Right lobe of liver (tissue), 6 donors: ENCODE results near the gene PCLAF. TPM values are rescaled to one million over a fixed set of nuclear protein-coding genes. Genes with fewer than 3 reads are reported as not detected.

Source experiments
- ATAC-seq, 4 donors: fragments of 200-7000 bp; cut with Tn5 transposase; one replicate each; pipeline ENCODE4 v1.9.1; 2020; ENCODE audit warnings: mild to moderate bottlenecking in 4 of 4, moderate library complexity in 4 of 4
- DNase-seq, 3 donors: peaks; one replicate each; pipeline ENCODE4 v3.0.0-alpha.2; 2020
- H3K27ac ChIP-seq, 3 donors: fragments of 200-600 bp; one replicate each; pipeline ENCODE4 v1.8.0; 2022
- H3K27me3 ChIP-seq, 2 donors: fragments of 200-600 bp; one replicate each; pipeline ENCODE4 v1.8.0; 2022
- H3K36me3 ChIP-seq, 4 donors: fragments of 200-600 bp; sonication (generic) in 1 of 4; one replicate each; pipeline versions ENCODE4 v1.5.1 to v1.8.0; 2017 to 2022; ENCODE audit warnings: control low read depth in 1 of 4
- H3K4me1 ChIP-seq, 4 donors: fragments of 200-600 bp; sonication (generic) in 1 of 4; one replicate each; pipeline versions ENCODE4 v1.5.1 to v1.8.0; 2017 to 2022; ENCODE audit warnings: control low read depth in 1 of 4
- H3K4me3 ChIP-seq, 3 donors: fragments of 200-600 bp; one replicate each; pipeline ENCODE4 v1.8.0; 2022
- H3K9me3 ChIP-seq, 4 donors: fragments of 200-600 bp; sonication (generic) in 1 of 4; one replicate each; pipeline versions ENCODE4 v1.5.1 to v1.8.0; 2017 to 2022; ENCODE audit warnings: control low read depth in 1 of 4
- CTCF ChIP-seq, 4 donors: fragments of 200-600 bp in 3 of 4; fragments of 450-650 bp in 1 of 4; IDR thresholded peaks; one replicate each; pipeline versions ENCODE4 v1.5.1 to v1.8.0; 2016 to 2022; ENCODE audit warnings: antibody characterized with exemption in 4 of 4, mild to moderate bottlenecking in 2 of 4
- POLR2A ChIP-seq: fragments of 450-650 bp; IDR thresholded peaks from one replicate; pipeline ENCODE4 v1.6.1; 2017; ENCODE audit warnings: antibody characterized with exemption, mild to moderate bottlenecking
- WGBS: methylation state at CpG from one replicate; pipeline ENCODE4 v1.1.6; 2018; ENCODE audit warnings: low coverage, low lambda C conversion rate; ENCODE audit not compliant: insufficient coverage; ENCODE audit errors: missing lambda C conversion rate; 5-methylcytosine and 5-hydroxymethylcytosine counted together
- intact Hi-C, 2 donors: fragments of 100-400 bp; cut with DNase I; formaldehyde crosslinking; loops; one replicate each; pipeline versions ENCODE4 v1.11.2 to v1.14.1; 2022
- total RNA-seq, 6 experiments: library from RNA; depleted of rRNA in 2 of 6; stranded (reverse); fragments of >200 nt in 2 of 6; fragmentation: NEBNext Ultra II Directional in 3 of 6; extraction: Animal tissue kit (Norgen Biotek cat#: 25700) in 3 of 6; gene quantifications; one replicate each; pipeline versions ENCODE4 v1.1.0 to v1.2.4, GENCODE V29; 2016 to 2023
- donor health status: DM: no; HTN: yes; CAD: no.
- donor health status: DM: no; HTN: no; CAD: no.
- donor health status: DM: no; HTN: no; CAD: no.
- donor health status: DM: no; HTN: yes; CAD: no.
- donor health status: DM: no; HTN: yes; CAD: no.

PCLAF gene
- total RNA-seq, 6 experiments from 2014 or later: 0.60 to 5.6 (median 2.1) TPM

- ATAC-seq: no peak
Observed at GRCh38 chr15:64341961-64342360, 39.3 kb downstream of the PCLAF start.

GRCh38 chr15:64340355-64340754, 40.9 kb downstream of the PCLAF start:
- WGBS: 100% methylated on average over 1 of the region's 1 CpG
- Histone ChIP-seq H3K27ac (no peak overlapping the region), H3K9me3 (no peaks in the 10 kb centered on the region), H3K4me3 (no peak overlapping the region), H3K27me3 (no peaks in the 10 kb centered on the region), H3K4me1 (peaks cover 0 to 10% (median 4%) of the 10 kb centered on the region in 4 donors), H3K36me3 (peaks cover 0 to 3% (median under 1%) of the 10 kb centered on the region in 4 donors)
- DNase-seq (no peak), ATAC-seq (no peak)
- TF ChIP-seq CTCF (IDR thresholded peaks at IDR 0.05) (no peak), POLR2A (no peak)
- intact Hi-C loops: no loop called here

More at GRCh38 chr15:64341961-64342360, 39.3 kb downstream of the PCLAF start:
- no peak overlapping the region for H3K27ac ChIP-seq
- intact Hi-C loops: no loop called here
- no peak overlapping the region for H3K4me3 ChIP-seq
- TF ChIP-seq POLR2A (no peak), CTCF (IDR thresholded peaks at IDR 0.05) (no peak)
- no peak for DNase-seq
- H3K27me3 ChIP-seq: no peaks in the 10 kb centered on the region
- no peaks in the 10 kb centered on the region for H3K9me3 ChIP-seq
- peaks cover 0 to 3% (median under 1%) of the 10 kb centered on the region in 4 donors for H3K36me3 ChIP-seq
- 96% methylated on average over 4 of the region's 4 CpGs for WGBS
- H3K4me1 ChIP-seq: peaks cover 0 to 10% (median 4%) of the 10 kb centered on the region in 4 donors

- Histone ChIP-seq H3K4me3 (no peak overlapping the region), H3K9me3 (no peaks in the 10 kb centered on the region), H3K27me3 (no peaks in the 10 kb centered on the region), H3K4me1 (no peaks in the 10 kb centered on the region), H3K36me3 (peaks cover 0 to 3% (median under 1%) of the 10 kb centered on the region in 4 donors), H3K27ac (no peak overlapping the region)
- DNase-seq (no peak), ATAC-seq (no peak)
- 77% methylated on average over 2 of the region's 2 CpGs for whole genome bisulfite sequencing
- no peak for TF ChIP-seq POLR2A
- no peak for TF ChIP-seq CTCF (IDR thresholded peaks at IDR 0.05)
- intact Hi-C loops: no loop called here
Observed at GRCh38 chr15:64337761-64338160, 43.5 kb downstream of the PCLAF start.

GRCh38 chr15:64333986-64334929, 47.0 kb downstream of the PCLAF start:
- Histone ChIP-seq H3K36me3 (no peaks in the 10 kb centered on the region), H3K27ac (no peak overlapping the region), H3K27me3 (no peaks in the 10 kb centered on the region), H3K9me3 (no peaks in the 10 kb centered on the region), H3K4me3 (no peak overlapping the region), H3K4me1 (no peaks in the 10 kb centered on the region)
- TF ChIP-seq CTCF (IDR thresholded peaks at IDR 0.05): no peak
- TF ChIP-seq POLR2A: no peak
- 84% methylated on average over 8 of the region's 9 CpGs for WGBS
- intact Hi-C loops: no loop called here
- no peak for DNase-seq
- ATAC-seq: no peak
